Trophoblast cell (in vitro differentiated cells and primary cell): ENCODE measurements around the gene MRAP.

ENCODE experiments used
- DNase-seq, 2 donors: peaks; one replicate each; pipeline ENCODE4 v3.0.0-alpha.2; 2016
- H2AFZ ChIP-seq: 2 replicates; pipeline ENCODE4 v1.6.1; 2013; ENCODE audit warnings: low read length, moderate library complexity, mild to moderate bottlenecking; ENCODE audit not compliant: insufficient read depth, poor library complexity
- H2AK5ac ChIP-seq: 2 replicates; pipeline ENCODE4 v1.6.1; 2013; ENCODE audit warnings: mild to moderate bottlenecking, low read length
- H2BK120ac ChIP-seq: 2 replicates; pipeline ENCODE4 v1.6.1; 2013; ENCODE audit warnings: low read length, mild to moderate bottlenecking, moderate library complexity; ENCODE audit not compliant: insufficient read depth, poor library complexity
- H2BK12ac ChIP-seq: 2 replicates; pipeline ENCODE4 v1.6.1; 2013; ENCODE audit warnings: mild to moderate bottlenecking, low read length, moderate library complexity
- H2BK5ac ChIP-seq: 2 replicates; pipeline ENCODE4 v1.6.1; 2013; ENCODE audit warnings: low read length, low read depth, moderate library complexity, mild to moderate bottlenecking; ENCODE audit not compliant: poor library complexity
- H3K14ac ChIP-seq: 2 replicates; pipeline ENCODE4 v1.6.1; 2013; ENCODE audit warnings: mild to moderate bottlenecking, low read length
- H3K18ac ChIP-seq: 2 replicates; pipeline ENCODE4 v1.6.1; 2013; ENCODE audit warnings: mild to moderate bottlenecking, low read length
- H3K23ac ChIP-seq: 2 replicates; pipeline ENCODE4 v1.6.1; 2013; ENCODE audit warnings: low read length
- H3K27ac ChIP-seq: 2 replicates; pipeline ENCODE4 v1.5.1; 2013; ENCODE audit warnings: low read depth, mild to moderate bottlenecking, inconsistent platforms, low read length, moderate library complexity
- H3K27me3 ChIP-seq: 2 replicates; pipeline ENCODE4 v1.6.1; 2013; ENCODE audit warnings: inconsistent platforms, mild to moderate bottlenecking, low read length, moderate library complexity; ENCODE audit not compliant: insufficient read depth
- H3K36me3 ChIP-seq, 2 experiments: 1 replicate in 1 of 2; 2 replicates in 1 of 2; pipeline ENCODE4 v1.6.1; 2013; ENCODE audit warnings: low read length in 2 of 2, mild to moderate bottlenecking in 2 of 2, moderate library complexity in 1 of 2; ENCODE audit not compliant: insufficient read depth in 2 of 2, control insufficient read depth in 1 of 2
- H3K4ac ChIP-seq: 2 replicates; pipeline ENCODE4 v1.6.1; 2013; ENCODE audit warnings: low read depth, mild to moderate bottlenecking, low read length, moderate library complexity
- H3K4me1 ChIP-seq, 2 experiments: 1 replicate in 1 of 2; 2 replicates in 1 of 2; pipeline ENCODE4 v1.6.1; 2013; ENCODE audit warnings: low read length in 2 of 2, mild to moderate bottlenecking in 2 of 2, moderate library complexity in 1 of 2; ENCODE audit not compliant: insufficient read depth in 2 of 2, control insufficient read depth in 1 of 2
- H3K4me2 ChIP-seq: 2 replicates; pipeline ENCODE4 v1.6.1; 2013; ENCODE audit warnings: inconsistent platforms, mild to moderate bottlenecking, low read length, moderate library complexity
- H3K4me3 ChIP-seq: 2 replicates; pipeline ENCODE4 v1.5.1; 2013; ENCODE audit warnings: mild to moderate bottlenecking, low read depth, low read length, inconsistent platforms
- H3K79me1 ChIP-seq: one replicate; pipeline ENCODE4 v1.6.1; 2013; ENCODE audit warnings: low read length
- H3K79me2 ChIP-seq: 2 replicates; pipeline ENCODE4 v1.6.1; 2013; ENCODE audit warnings: low read length, mild to moderate bottlenecking; ENCODE audit not compliant: control insufficient read depth, insufficient read depth, poor library complexity
- H3K9ac ChIP-seq: 2 replicates; pipeline ENCODE4 v1.6.1; 2013; ENCODE audit warnings: mild to moderate bottlenecking, low read length
- H3K9me3 ChIP-seq: 2 replicates; pipeline ENCODE4 v1.6.1; 2013; ENCODE audit warnings: low read depth, mild to moderate bottlenecking, control low read depth, inconsistent platforms, low read length; ENCODE audit not compliant: insufficient read depth
- H4K12ac ChIP-seq: 2 replicates; pipeline ENCODE4 v1.6.1; 2013; ENCODE audit warnings: low read depth, mild to moderate bottlenecking, low read length, moderate library complexity
- H4K8ac ChIP-seq: 2 replicates; pipeline ENCODE4 v1.6.1; 2013; ENCODE audit warnings: low read depth, mild to moderate bottlenecking, low read length, moderate library complexity
- H4K91ac ChIP-seq: one replicate; pipeline ENCODE4 v1.6.1; 2013; ENCODE audit warnings: low read depth, mild to moderate bottlenecking, low read length, moderate library complexity
- WGBS: extraction: QIAGEN DNeasy Blood & Tissue Kit; methylation state at CpG from one replicate; pipeline ENCODE4 v1.1.7; 2013; ENCODE audit warnings: missing lambda C conversion rate; ENCODE audit not compliant: insufficient read length, insufficient coverage; ENCODE audit errors: extremely low coverage; 5-methylcytosine and 5-hydroxymethylcytosine counted together

Gene MRAP

GRCh38 chr21:32337206-32337605, 38.6 kb downstream of the MRAP start:
- H3K27me3 ChIP-seq: no peaks in the 10 kb centered on the region
- H3K18ac ChIP-seq: no peak overlapping the region
- H4K8ac ChIP-seq: no peak overlapping the region

DNA sequence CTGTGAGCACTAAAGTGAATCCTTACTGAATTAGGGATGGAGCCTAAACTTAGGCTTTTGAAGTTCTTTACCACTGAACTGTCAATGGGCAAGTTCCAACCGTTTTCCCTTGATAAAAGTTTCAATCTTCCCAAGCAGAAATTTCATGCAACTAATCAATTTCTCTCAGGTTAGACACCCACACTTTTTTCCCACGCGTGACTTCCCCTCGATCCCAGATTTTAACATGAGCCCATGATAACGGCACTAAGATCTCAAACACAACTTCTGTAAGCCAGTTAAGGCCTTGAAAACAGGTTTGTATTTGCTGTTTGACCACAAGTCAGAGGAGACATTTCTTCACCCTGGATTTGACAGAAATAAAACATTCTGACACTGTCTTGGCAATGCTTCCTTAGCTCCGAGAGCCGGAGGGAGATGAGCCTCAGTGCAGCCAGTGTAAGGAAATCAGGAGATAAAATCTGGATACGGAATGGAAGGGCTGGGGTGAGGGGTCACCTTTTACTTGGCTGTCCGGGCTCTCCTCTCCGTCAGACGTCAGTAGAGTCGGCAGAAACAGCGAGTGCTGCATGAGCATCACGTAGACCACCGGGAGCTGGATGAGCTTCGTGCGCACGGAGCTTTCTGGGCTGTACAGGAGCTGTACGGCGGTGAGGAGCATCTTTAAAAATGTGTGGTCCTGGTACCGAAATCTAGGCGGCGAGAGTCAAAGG, 39.7 kb downstream of the MRAP start:
- H3K9ac ChIP-seq: no peak overlapping the region
- H3K14ac ChIP-seq: no peak overlapping the region
- H3K79me2 ChIP-seq: no peaks in the 10 kb centered on the region
- H3K18ac ChIP-seq: no peak overlapping the region
- no peak overlapping the region for H2BK12ac ChIP-seq
- DNase-seq: no peak
- no peak overlapping the region for H2AFZ ChIP-seq
- peaks cover 38 to 54% of the 10 kb centered on the region in 2 experiments for H3K36me3 ChIP-seq
- no peak overlapping the region for H3K27ac ChIP-seq
- no peak overlapping the region for H3K4ac ChIP-seq
- H2BK5ac ChIP-seq: no peak overlapping the region
- H3K4me2 ChIP-seq: no peak overlapping the region
- H4K8ac ChIP-seq: no peak overlapping the region
- H3K9me3 ChIP-seq: no peaks in the 10 kb centered on the region
- no peak overlapping the region for H4K12ac ChIP-seq
- no peak overlapping the region for H3K23ac ChIP-seq
- no peak overlapping the region for H2BK120ac ChIP-seq
- no peaks in the 10 kb centered on the region for H3K79me1 ChIP-seq
- WGBS: no CpG with 5 or more reads among the region's 23 CpGs
- H2AK5ac ChIP-seq: no peak overlapping the region
- no peaks in the 10 kb centered on the region for H3K27me3 ChIP-seq
- no peak overlapping the region for H4K91ac ChIP-seq
- H3K4me1 ChIP-seq: no peaks in the 10 kb centered on the region
- no peak overlapping the region for H3K4me3 ChIP-seq

More at GRCh38 chr21:32337206-32337605, 38.6 kb downstream of the MRAP start:
- Histone ChIP-seq H3K79me2 (no peaks in the 10 kb centered on the region), H2BK120ac (no peak overlapping the region), H2BK12ac (no peak overlapping the region), H2BK5ac (no peak overlapping the region), H3K14ac (no peak overlapping the region), H3K9ac (no peak overlapping the region), H3K27ac (no peak overlapping the region), H3K4ac (no peak overlapping the region), H3K79me1 (no peaks in the 10 kb centered on the region), H4K12ac (no peak overlapping the region), H3K36me3 (peaks cover 36 to 52% of the 10 kb centered on the region in 2 experiments), H3K4me2 (no peak overlapping the region), H3K9me3 (no peaks in the 10 kb centered on the region), H3K4me3 (no peak overlapping the region), H2AK5ac (no peak overlapping the region), H3K23ac (no peak overlapping the region), H2AFZ (no peak overlapping the region), H3K4me1 (no peaks in the 10 kb centered on the region), H4K91ac (no peak overlapping the region)
- WGBS: no CpG with 5 or more reads among the region's 8 CpGs
- DNase-seq: no peak

GRCh38 chr21:32340863-32341848, 42.5 kb downstream of the MRAP start:
- no peaks in the 10 kb centered on the region for H3K27me3 ChIP-seq
- no peak overlapping the region for H3K4ac ChIP-seq
- no peak for DNase-seq
- no peak overlapping the region for H4K12ac ChIP-seq
- no peaks in the 10 kb centered on the region for H3K4me1 ChIP-seq
- H3K27ac ChIP-seq: no peak overlapping the region
- H3K79me2 ChIP-seq: no peaks in the 10 kb centered on the region
- H3K23ac ChIP-seq: no peak overlapping the region
- no peak overlapping the region for H2BK5ac ChIP-seq
- no peak overlapping the region for H2AK5ac ChIP-seq
- no peaks in the 10 kb centered on the region for H3K79me1 ChIP-seq
- H3K18ac ChIP-seq: no peak overlapping the region
- no peak overlapping the region for H3K4me2 ChIP-seq
- H2BK120ac ChIP-seq: no peak overlapping the region
- no CpG with 5 or more reads among the region's 12 CpGs for WGBS
- H3K4me3 ChIP-seq: no peak overlapping the region
- H3K9me3 ChIP-seq: peaks cover 4% of the 10 kb centered on the region
- peaks cover 25 to 49% of the 10 kb centered on the region in 2 experiments for H3K36me3 ChIP-seq
- no peak overlapping the region for H4K91ac ChIP-seq
- H3K14ac ChIP-seq: no peak overlapping the region
- H4K8ac ChIP-seq: no peak overlapping the region
- H2AFZ ChIP-seq: no peak overlapping the region
- no peak overlapping the region for H2BK12ac ChIP-seq
- no peak overlapping the region for H3K9ac ChIP-seq

DNA sequence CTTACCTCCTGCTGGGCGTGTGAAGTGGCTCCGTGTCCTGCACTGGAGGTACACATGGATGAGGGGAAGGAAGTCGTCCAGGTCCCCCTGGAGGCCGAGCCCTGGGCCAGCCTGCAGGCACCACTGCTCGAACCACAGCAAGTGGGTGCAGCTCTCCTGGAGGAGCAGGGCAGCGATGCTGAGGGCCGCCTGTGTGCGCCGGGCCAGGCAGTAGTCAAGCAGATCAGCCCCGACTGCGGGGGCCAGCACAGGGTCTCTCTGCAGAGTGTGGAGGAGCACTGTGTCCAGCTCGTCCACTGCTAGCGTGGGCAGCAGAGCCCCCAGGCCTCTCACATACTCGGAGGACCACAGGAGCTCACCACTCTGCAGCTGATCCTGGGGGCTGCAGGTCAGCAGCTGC, 48.3 kb downstream of the MRAP start:
- H4K12ac ChIP-seq: no peak overlapping the region
- H3K79me2 ChIP-seq: no peaks in the 10 kb centered on the region
- no peak overlapping the region for H4K8ac ChIP-seq
- H2BK12ac ChIP-seq: no peak overlapping the region
- H3K14ac ChIP-seq: no peak overlapping the region
- H3K79me1 ChIP-seq: no peaks in the 10 kb centered on the region
- whole genome bisulfite sequencing: no CpG with 5 or more reads among the region's 14 CpGs
- H3K4me3 ChIP-seq: peak overlapping the region; percentile 51
- no peak overlapping the region for H2AFZ ChIP-seq
- peaks cover 4% of the 10 kb centered on the region for H3K9me3 ChIP-seq
- DNase-seq: no peak
- no peak overlapping the region for H3K9ac ChIP-seq
- H3K4me1 ChIP-seq: peaks cover 15 to 27% of the 10 kb centered on the region in 2 experiments
- no peak overlapping the region for H4K91ac ChIP-seq
- no peak overlapping the region for H2BK120ac ChIP-seq
- H3K18ac ChIP-seq: no peak overlapping the region
- H3K4me2 ChIP-seq: no peak overlapping the region
- H2BK5ac ChIP-seq: no peak overlapping the region
- H3K36me3 ChIP-seq: peaks cover 45 to 59% of the 10 kb centered on the region in 2 experiments
- no peak overlapping the region for H3K27ac ChIP-seq
- H3K27me3 ChIP-seq: no peaks in the 10 kb centered on the region
- no peak overlapping the region for H3K4ac ChIP-seq
- H2AK5ac ChIP-seq: no peak overlapping the region
- no peak overlapping the region for H3K23ac ChIP-seq
